ENCODE results near the gene MCRIP1.

The MCRIP1 gene

GRCh38 chr17:81865733-81866439 lies 32.8 kb upstream of the MCRIP1 start:
- no peak overlapping the region for H2AFZ ChIP-seq (ENCODE audit: low read length)
- H3K27me3 ChIP-seq (ENCODE audit: insufficient read depth, low read length), result no peaks in the 10 kb centered on the region
- no peak overlapping the region; the same call in 1 of the 2 replicates for H3K4me2 ChIP-seq (ENCODE audit: low read length)
- H3K9me3 ChIP-seq (ENCODE audit: low read length), result no peaks in the 10 kb centered on the region
- H3K4me1 ChIP-seq (ENCODE audit: insufficient read depth, low read length, severe bottlenecking), result peaks cover 67% of the 10 kb centered on the region
- no peak overlapping the region; the same call in 1 of the 2 replicates for H3K9ac ChIP-seq (ENCODE audit: low read length)
- no peaks in the 10 kb centered on the region for H3F3A ChIP-seq (ENCODE audit: insufficient read depth, low read length)
- H3K27ac ChIP-seq (ENCODE audit: low read depth, low read length, poor library complexity, severe bottlenecking), result peak overlapping the region; percentile 81
- H3K9me2 ChIP-seq (ENCODE audit: low read depth, low read length), result no peaks in the 10 kb centered on the region
- H3K4me3 ChIP-seq (ENCODE audit: low read depth, low read length, poor library complexity, severe bottlenecking), result no peak overlapping the region
- H3K36me3 ChIP-seq (ENCODE audit: insufficient read depth, low read length), result peaks cover 65% of the 10 kb centered on the region
- H3K79me2 ChIP-seq (ENCODE audit: insufficient read depth, low read length), result peaks cover 10% of the 10 kb centered on the region; the same call in 1 of the 2 replicates
- no peak for TF ChIP-seq CTCF (IDR thresholded peaks at IDR 0.05; ENCODE audit: low read length)
- TF ChIP-seq EZH2 (IDR thresholded peaks at IDR 0.05; ENCODE audit: borderline replicate concordance, low read length), result no peak
- H4K20me1 ChIP-seq (ENCODE audit: insufficient read depth, low read length), result no peaks in the 10 kb centered on the region

DNA sequence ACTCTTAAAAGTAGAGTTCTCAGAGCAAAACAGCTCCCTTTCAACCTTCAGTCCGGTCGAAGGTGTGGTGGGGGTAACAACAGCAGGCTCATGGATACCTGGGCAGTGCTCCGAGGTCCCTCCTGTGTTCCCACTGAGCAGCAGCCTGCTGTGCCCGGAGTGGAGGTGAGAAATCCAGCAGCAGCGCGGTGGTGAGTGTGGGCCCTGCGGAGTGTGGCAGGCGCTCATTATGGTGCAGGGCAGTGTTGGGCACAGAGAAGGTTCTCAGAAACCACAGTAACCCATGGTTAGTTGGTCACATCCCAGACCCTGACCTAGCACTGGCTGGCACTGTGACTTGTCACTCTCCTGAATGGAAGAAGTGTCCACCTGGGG lies 32.3 kb upstream of the MCRIP1 start:
- no peak for TF ChIP-seq CTCF (IDR thresholded peaks at IDR 0.05; ENCODE audit: low read length)
- TF ChIP-seq EZH2 (IDR thresholded peaks at IDR 0.05; ENCODE audit: borderline replicate concordance, low read length), result no peak
- no peak overlapping the region for H3K4me2 ChIP-seq (ENCODE audit: low read length)
- H3K36me3 ChIP-seq (ENCODE audit: insufficient read depth, low read length), result peaks cover 63% of the 10 kb centered on the region
- H3K9me3 ChIP-seq (ENCODE audit: low read length), result no peaks in the 10 kb centered on the region
- peak overlapping the region; percentile 81 for H3K27ac ChIP-seq (ENCODE audit: low read depth, low read length, poor library complexity, severe bottlenecking)
- peaks cover 67% of the 10 kb centered on the region for H3K4me1 ChIP-seq (ENCODE audit: insufficient read depth, low read length, severe bottlenecking)
- H4K20me1 ChIP-seq (ENCODE audit: insufficient read depth, low read length), result no peaks in the 10 kb centered on the region
- no peaks in the 10 kb centered on the region for H3K9me2 ChIP-seq (ENCODE audit: low read depth, low read length)
- no peak overlapping the region; the same call in 1 of the 2 replicates for H3K9ac ChIP-seq (ENCODE audit: low read length)
- H3K79me2 ChIP-seq (ENCODE audit: insufficient read depth, low read length), result peaks cover 7% of the 10 kb centered on the region; the same call in 1 of the 2 replicates
- no peak overlapping the region for H2AFZ ChIP-seq (ENCODE audit: low read length)
- no peak overlapping the region for H3K4me3 ChIP-seq (ENCODE audit: low read depth, low read length, poor library complexity, severe bottlenecking)
- no peaks in the 10 kb centered on the region for H3F3A ChIP-seq (ENCODE audit: insufficient read depth, low read length)
- H3K27me3 ChIP-seq (ENCODE audit: insufficient read depth, low read length), result no peaks in the 10 kb centered on the region

DNA sequence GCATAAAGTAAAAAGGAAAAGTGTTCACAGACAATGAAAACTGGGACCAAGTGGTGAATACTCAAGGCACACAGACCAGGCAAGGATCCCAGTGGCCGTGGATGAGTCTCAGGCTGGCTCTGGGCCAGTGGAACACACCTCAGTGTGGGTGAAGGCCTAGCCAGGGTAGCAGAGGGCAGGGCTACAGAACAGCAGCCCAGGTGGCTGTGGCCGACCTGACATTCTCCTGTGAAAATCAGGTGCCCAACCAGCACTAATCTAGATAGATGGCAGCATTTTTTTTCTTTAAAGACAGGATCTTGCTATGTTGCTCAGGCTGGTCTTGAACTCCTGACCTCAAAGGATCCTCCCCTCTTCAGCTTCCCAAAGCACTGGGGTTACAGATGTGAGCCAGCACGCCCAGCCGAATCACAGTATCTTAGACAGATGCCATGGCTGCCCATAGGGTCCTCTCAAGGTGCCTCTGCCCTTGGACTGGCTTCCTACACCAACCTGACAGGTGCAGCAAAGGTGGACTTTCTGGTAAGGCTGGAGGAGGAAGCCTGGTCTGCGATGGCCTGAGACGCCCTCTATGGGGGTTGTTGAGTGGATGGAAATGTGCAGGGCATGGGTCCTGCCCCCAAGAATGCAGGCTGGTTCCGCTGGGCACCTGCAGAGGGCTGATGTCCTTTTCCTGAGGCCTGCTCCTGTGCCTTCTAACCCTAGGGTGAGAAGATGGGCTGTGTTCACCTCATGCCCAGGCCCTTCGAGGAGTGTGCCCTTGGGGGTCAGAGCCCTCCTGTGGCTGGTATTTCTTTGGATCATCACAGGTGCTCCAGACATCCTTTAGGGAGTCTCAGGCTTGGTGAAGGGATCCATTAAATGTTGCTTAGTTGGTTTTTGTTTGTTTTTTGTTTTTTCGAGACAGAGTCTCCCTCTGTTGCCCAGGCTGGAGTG lies 31.0 kb upstream of the MCRIP1 start:
- peaks cover 64% of the 10 kb centered on the region for H3K4me1 ChIP-seq (ENCODE audit: insufficient read depth, low read length, severe bottlenecking)
- H2AFZ ChIP-seq (ENCODE audit: low read length), result no peak overlapping the region
- no peak overlapping the region; the same call in 1 of the 2 replicates for H3K9ac ChIP-seq (ENCODE audit: low read length)
- peak overlapping the region; percentile 36 for H3K27ac ChIP-seq (ENCODE audit: low read depth, low read length, poor library complexity, severe bottlenecking)
- peak; percentile 38; the same call in 1 of the 2 replicates for TF ChIP-seq CTCF (IDR thresholded peaks at IDR 0.05; ENCODE audit: low read length)
- TF ChIP-seq EZH2 (IDR thresholded peaks at IDR 0.05; ENCODE audit: borderline replicate concordance, low read length), result no peak
- H4K20me1 ChIP-seq (ENCODE audit: insufficient read depth, low read length), result no peaks in the 10 kb centered on the region
- peak overlapping the region; percentile 18; the same call in 1 of the 2 replicates for H3K4me2 ChIP-seq (ENCODE audit: low read length)
- H3K4me3 ChIP-seq (ENCODE audit: low read depth, low read length, poor library complexity, severe bottlenecking), result no peak overlapping the region
- H3K9me2 ChIP-seq (ENCODE audit: low read depth, low read length), result no peaks in the 10 kb centered on the region
- H3K36me3 ChIP-seq (ENCODE audit: insufficient read depth, low read length), result peaks cover 53% of the 10 kb centered on the region
- H3K27me3 ChIP-seq (ENCODE audit: insufficient read depth, low read length), result no peaks in the 10 kb centered on the region
- H3F3A ChIP-seq (ENCODE audit: insufficient read depth, low read length), result no peaks in the 10 kb centered on the region
- H3K79me2 ChIP-seq (ENCODE audit: insufficient read depth, low read length), result peaks cover 15% of the 10 kb centered on the region
- H3K9me3 ChIP-seq (ENCODE audit: low read length), result no peaks in the 10 kb centered on the region

Measured in OCI-LY1 (cell line).